ENCODE results near the gene ECE2.
A peak's percentile ranks its signal among the peaks of the same experiment; 100 is the strongest.

The ECE2 gene

GRCh38 chr3:184315871-184316661 is 40.2 kb downstream of the ECE2 start:
- DNase-seq = no peak

DNA sequence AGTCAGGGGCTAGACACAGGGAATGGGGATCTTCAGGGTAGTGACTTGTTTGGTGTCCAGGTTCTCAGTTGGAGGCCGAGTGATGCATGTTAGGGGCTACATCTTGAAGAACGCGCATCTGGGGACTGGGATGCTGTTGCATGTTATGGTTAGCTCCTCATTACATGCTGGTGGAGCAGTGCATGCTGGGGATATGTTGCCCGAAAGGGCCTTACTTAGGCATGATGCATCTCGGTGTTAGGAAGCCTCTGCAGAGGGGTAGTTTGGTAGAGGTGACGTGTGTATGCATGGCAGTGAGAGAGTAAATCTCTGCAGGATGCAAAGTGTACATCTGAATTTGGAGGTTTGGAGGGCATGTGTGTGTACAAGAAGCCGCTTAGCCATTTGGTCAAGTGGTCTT is 41.0 kb downstream of the ECE2 start:
- no peak for DNase-seq

DNA sequence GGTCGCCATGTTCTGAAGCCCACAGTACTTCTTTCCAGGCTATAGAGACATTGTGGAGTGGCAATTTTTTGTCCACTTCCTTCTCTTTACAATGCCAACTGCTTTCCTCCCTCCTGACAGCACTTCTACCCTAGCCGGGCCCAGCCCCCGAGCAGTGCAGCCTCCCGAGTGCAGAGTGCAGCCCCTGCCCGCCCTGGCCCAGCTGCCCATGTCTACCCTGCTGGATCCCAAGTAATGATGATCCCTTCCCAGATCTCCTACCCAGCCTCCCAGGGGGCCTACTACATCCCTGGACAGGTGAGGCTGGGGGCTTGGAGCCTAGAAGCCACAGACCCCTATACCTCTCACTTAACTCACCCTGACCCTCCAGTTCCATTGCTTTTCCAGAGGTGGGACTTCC is 41.4 kb downstream of the ECE2 start:
- no peak for DNase-seq

GRCh38 chr3:184320104-184320445 is 44.3 kb downstream of the ECE2 start:
- no peak for DNase-seq

GRCh38 chr3:184321666-184322065 is 45.8 kb downstream of the ECE2 start:
- no peak for DNase-seq

DNA sequence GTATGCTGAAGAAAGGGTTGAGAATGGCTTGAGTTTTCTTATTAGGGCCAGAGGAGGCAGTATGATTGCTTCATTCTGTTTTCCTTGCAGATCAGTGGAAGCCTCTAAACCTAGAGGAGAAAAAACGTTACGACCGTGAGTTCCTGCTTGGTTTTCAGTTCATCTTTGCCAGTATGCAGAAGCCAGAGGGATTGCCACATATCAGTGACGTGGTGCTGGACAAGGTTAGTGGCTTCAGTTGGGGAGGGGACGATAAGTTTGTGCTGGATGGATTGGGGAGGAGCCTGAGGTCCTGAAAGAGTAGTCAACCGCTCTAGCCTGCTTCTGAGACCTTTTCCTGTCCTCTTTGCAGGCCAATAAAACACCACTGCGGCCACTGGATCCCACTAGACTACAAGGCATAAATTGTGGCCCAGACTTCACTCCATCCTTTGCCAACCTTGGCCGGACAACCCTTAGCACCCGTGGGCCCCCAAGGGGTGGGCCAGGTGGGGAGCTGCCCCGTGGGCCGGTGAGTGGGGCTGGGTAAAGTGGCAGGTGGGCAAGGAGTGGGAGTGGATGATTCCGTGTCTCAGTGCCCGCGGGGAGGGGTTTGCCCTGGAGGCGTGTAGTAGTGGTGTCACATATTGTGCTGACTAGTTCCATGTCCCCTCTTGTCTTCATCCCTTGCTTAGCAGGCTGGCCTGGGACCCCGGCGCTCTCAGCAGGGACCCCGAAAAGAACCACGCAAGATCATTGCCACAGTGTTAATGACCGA is 47.1 kb downstream of the ECE2 start:
- no peak for DNase-seq

DNA sequence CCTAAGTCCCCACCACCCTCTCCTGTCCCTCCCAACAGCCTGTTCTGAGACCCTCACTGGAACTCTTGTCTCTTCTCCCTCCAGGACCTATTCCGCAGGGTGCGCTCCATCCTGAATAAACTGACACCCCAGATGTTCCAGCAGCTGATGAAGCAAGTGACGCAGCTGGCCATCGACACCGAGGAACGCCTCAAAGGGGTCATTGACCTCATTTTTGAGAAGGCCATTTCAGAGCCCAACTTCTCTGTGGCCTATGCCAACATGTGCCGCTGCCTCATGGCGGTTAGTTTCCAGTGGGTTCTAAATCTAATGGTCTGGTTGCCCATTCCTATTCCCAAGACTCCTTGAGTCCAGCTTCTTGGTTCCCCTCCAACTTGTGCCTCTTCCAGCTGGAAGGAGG is 47.9 kb downstream of the ECE2 start:
- no peak for DNase-seq

DNA sequence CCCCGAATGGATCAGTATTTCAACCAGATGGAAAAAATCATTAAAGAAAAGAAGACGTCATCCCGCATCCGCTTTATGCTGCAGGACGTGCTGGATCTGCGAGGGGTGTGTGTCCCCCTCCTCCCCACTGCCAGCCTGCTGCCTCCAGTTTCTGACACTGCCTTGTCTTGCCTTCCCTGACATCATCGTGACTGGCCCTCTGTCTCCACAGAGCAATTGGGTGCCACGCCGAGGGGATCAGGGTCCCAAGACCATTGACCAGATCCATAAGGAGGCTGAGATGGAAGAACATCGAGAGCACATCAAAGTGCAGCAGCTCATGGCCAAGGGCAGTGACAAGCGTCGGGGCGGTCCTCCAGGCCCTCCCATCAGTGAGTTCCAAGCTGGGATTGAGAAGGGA is 49.4 kb downstream of the ECE2 start:
- DNase-seq = no peak

GRCh38 chr3:184325715-184326369 is 50.0 kb downstream of the ECE2 start:
- DNase-seq = no peak

GRCh38 chr3:184327171-184327570 is 51.3 kb downstream of the ECE2 start:
- no peak for DNase-seq

GRCh38 chr3:184328516-184328915 is 52.7 kb downstream of the ECE2 start:
- DNase-seq = no peak

DNA sequence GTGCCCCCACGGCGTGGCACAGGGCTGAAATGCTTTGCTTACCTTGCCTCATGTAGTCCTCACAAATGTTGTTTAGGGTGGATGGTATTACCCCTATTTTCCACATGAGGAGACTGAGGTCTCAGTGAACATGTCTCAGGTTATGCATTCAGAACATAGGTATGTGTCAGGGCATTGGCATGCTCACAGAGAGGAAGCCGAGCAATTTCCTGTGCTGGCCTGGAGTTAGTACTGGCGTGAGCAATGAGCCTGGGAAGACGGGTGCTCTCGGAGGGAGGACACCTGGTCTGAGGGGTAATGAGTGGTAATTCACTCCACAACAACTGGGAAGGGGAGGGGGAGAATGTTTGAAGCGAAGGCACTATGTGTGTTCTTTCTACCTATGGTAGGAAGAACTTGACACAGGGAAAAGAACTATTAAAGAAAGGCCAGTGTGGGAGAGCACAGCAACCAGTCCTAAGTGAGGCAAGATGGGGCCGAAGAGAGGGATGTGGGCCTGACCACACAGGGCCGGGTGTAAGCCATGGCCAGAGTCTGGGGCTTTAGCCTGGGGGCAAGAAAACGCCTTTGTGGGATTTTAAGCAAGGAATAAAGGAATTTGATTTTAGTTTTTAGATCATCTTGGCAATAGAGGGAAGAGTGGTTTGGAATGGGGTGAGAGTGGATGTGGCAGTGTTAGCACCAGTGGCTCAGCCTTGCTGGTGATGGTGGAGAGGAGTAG is 56.7 kb downstream of the ECE2 start:
- DNase-seq = no peak

- no peak for DNase-seq
Observed at GRCh38 chr3:184333190-184333589, 57.4 kb downstream of the ECE2 start.

DNA sequence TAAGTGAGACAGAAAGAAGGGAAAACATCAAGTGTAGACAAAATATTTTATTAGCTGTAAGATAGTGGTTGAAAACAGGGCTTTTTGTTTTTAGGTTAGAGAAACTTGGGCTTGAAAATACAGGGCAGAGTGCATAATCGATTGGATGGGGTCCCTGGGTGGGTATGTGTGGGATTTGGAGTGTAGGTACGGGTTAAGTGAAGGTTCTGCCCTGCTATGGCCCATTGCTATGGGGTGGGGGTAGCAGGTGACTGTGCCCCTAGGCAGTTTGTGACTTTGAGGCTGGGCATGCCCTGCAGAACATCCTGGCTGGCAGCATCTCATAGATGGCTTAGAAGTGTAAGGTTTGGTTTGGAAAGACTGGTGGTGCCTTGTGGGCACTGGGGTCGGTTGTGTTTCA is 57.9 kb downstream of the ECE2 start:
- DNase-seq = no peak

DNA sequence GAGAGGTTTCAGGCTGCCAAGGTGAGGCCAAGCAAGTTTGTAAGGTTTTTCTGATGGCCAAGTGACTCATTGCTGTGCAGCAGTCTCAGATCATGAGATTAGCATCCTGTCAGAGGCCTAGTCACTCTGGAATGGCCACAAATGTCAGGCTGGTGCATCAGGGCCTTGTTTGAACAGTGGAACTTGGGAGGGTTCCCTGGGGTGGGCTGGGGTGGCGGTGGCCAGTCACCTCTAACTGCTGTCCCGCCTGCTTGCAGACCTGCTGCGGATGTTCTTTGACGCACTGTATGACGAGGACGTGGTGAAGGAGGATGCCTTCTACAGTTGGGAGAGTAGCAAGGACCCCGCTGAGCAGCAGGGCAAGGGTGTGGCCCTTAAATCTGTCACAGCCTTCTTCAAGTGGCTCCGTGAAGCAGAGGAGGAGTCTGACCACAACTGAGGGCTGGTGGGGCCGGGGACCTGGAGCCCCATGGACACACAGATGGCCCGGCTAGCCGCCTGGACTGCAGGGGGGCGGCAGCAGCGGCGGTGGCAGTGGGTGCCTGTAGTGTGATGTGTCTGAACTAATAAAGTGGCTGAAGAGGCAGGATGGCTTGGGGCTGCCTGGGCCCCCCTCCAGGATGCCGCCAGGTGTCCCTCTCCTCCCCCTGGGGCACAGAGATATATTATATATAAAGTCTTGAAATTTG is 58.8 kb downstream of the ECE2 start:
- DNase-seq = no peak

- DNase-seq = no peak
Observed at GRCh38 chr3:184335291-184335660, 59.5 kb downstream of the ECE2 start.

- peak; percentile 89 for DNase-seq
Observed at GRCh38 chr3:184335661-184336546, 60.1 kb downstream of the ECE2 start.

- DNase-seq = peak; percentile 24
Observed at GRCh38 chr3:184336547-184337398, 61.0 kb downstream of the ECE2 start.

DNA sequence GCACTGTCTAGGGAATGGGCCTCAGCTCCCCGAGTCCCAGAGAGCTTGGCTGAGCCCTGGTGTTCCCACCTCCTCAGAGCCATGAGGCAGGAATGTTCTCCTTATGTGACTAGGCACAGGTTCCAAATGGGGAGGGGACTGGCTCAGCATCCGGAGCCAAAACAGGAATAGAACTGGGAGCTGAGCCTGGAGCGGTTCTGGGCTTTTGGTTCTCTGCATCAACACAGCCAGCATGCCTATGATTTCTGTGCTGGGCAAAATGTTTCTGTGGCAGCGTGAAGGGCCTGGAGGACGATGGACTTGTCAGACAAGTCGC is 61.5 kb downstream of the ECE2 start, which contains the start of gene FAM131A:
TSS of gene FAM131A (plus strand) at position 202 of the 316 bp plus-strand sequence. CDS start at position 233, 31 bp downstream.
- DNase-seq = no peak

DNA sequence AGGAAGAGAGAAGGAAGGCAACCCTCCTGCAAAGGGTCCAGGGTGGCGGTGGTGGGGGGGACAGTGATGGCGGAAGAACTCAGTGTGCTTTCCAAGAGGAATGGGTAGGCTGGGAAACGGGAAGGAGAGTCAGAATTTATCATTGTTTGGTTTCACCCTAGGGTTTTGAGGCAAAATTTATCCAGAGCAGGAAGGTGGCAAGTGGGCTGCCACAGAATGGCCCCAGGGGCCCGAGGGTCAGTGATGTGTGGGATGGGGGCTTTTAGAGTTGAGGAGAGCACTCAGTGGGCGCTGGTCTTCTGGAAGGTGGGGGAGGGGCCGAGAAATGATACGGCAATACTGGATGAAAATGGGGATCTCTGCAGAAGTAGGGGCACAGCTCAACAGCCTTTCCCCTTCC is 62.2 kb downstream of the ECE2 start:
- no peak for DNase-seq

GRCh38 chr3:184338511-184338945 is 62.7 kb downstream of the ECE2 start:
- peak; percentile 90 for DNase-seq

Data from NCI-H2227 treated with DMSO at 0.1 percent for 48 hours (cell line).